Panc1 (cell line): Measurements from ENCODE around the gene GFI1B. TPM values are rescaled to one million over a fixed set of nuclear protein-coding genes. Genes with fewer than 3 reads are reported as not detected.
A peak's percentile ranks its signal among the peaks of the same experiment; 100 is the strongest.

Experiments used
- ATAC-seq: fragments of 200-7000 bp; cut with Tn5 transposase; 2 replicates; pipeline ENCODE4 v1.9.1; 2020; ENCODE audit warnings: mild to moderate bottlenecking, moderate library complexity
- BruUV-seq: library from RNA; stranded (reverse); fragments of 400-500 nt; replicated peaks from 2 replicates; lab custom pipeline; 2021; lab: Mats Ljungman, UMichigan
- CTCF ChIA-PET: fragments of 300-600 bp; sonication (Branson Sonifier 250); formaldehyde crosslinking; loops from one replicate; lab custom pipeline; 2022; ENCODE audit warnings: antibody characterized with exemption; lab: Charles Lee
- POLR2A ChIA-PET: fragments of 300-600 bp; sonication (Branson Sonifier 250); formaldehyde crosslinking; loops from one replicate; lab custom pipeline; 2022; ENCODE audit warnings: antibody characterized with exemption; lab: Charles Lee
- DNase-seq: peaks from one replicate; pipeline ENCODE4 v3.0.0-alpha.2; 2010; ENCODE audit warnings: low read depth, low spot score
- H3K27ac ChIP-seq: 2 replicates; pipeline ENCODE4 v1.5.1; 2011; ENCODE audit warnings: mild to moderate bottlenecking, low read length, inconsistent platforms
- H3K27me3 ChIP-seq: fragments of 200-500 bp; sonication (Bioruptor generic); 2 replicates; pipeline ENCODE4 v1.6.0; 2014; ENCODE audit warnings: low read length, inconsistent platforms; ENCODE audit not compliant: control insufficient read depth, insufficient read depth
- H3K36me3 ChIP-seq: fragments of 200-500 bp; sonication (Bioruptor generic); 2 replicates; pipeline ENCODE4 v1.5.1; 2014; ENCODE audit warnings: inconsistent platforms, mild to moderate bottlenecking, low read length, moderate library complexity; ENCODE audit not compliant: control insufficient read depth, insufficient read depth
- H3K4me1 ChIP-seq: 2 replicates; pipeline ENCODE4 v1.5.1; 2011; ENCODE audit warnings: inconsistent platforms, mild to moderate bottlenecking, low read length, moderate library complexity; ENCODE audit not compliant: control insufficient read depth, insufficient read depth
- H3K4me3 ChIP-seq, 2 experiments: 2 replicates each; pipeline ENCODE4 v1.5.1; 2011 to 2012; ENCODE audit warnings: low read depth in 2 of 2, low read length in 2 of 2, mild to moderate bottlenecking in 2 of 2, inconsistent platforms in 1 of 2, moderate library complexity in 1 of 2
- H3K9me3 ChIP-seq: fragments of 200-500 bp; sonication (Bioruptor generic); 2 replicates; pipeline ENCODE4 v1.5.1; 2014; ENCODE audit warnings: low read depth, mild to moderate bottlenecking, inconsistent platforms, low read length, moderate library complexity; ENCODE audit not compliant: control insufficient read depth, insufficient read depth
- CTCF ChIP-seq: fragments of 450-650 bp; IDR thresholded peaks from 2 replicates; pipeline ENCODE4 v1.5.1; 2017; ENCODE audit warnings: mild to moderate bottlenecking
- POLR2AphosphoS5 ChIP-seq: IDR thresholded peaks from 2 replicates; pipeline ENCODE4 v1.6.1; 2012; ENCODE audit warnings: mild to moderate bottlenecking, low read depth, low read length, moderate library complexity
- REST ChIP-seq, 2 experiments: IDR thresholded peaks; 2 replicates each; pipeline ENCODE4 v1.6.1; 2011 to 2012; ENCODE audit warnings: low read depth in 2 of 2, control low read depth in 1 of 2, low read length in 1 of 2, mild to moderate bottlenecking in 1 of 2, moderate library complexity in 1 of 2; ENCODE audit not compliant: insufficient read depth in 1 of 2
- SIN3A ChIP-seq: IDR thresholded peaks from 2 replicates; pipeline ENCODE4 v1.6.1; 2012; ENCODE audit warnings: low read depth, mild to moderate bottlenecking, low read length, moderate library complexity, borderline replicate concordance; ENCODE audit not compliant: insufficient read depth
- TCF7L2 ChIP-seq: IDR thresholded peaks from 2 replicates; pipeline ENCODE4 v1.6.1; 2011; ENCODE audit warnings: mild to moderate bottlenecking, low read depth, low read length, inconsistent platforms
- in situ Hi-C: cut with HindIII; loops from 2 replicates; pipeline ENCODE4 v1.10.0; 2016; ENCODE audit warnings: low sequenced_read_pairs, low pct_unique_long_range_greater_than_20kb
- intact Hi-C: fragments of 100-400 bp; cut with micrococcal nuclease; formaldehyde crosslinking; loops from one replicate; pipeline ENCODE4 v1.10.0; 2022; ENCODE audit not compliant: unreplicated experiment
- total RNA-seq: library from RNA; stranded (reverse); gene quantifications from one replicate; pipeline ENCODE4 v1.2.1, GENCODE V29; 2021; ENCODE audit not compliant: unreplicated experiment

GFI1B gene
- total RNA-seq, 1 experiment from 2014 or later: 0.08 TPM

- ChIA-PET CTCF (no interaction called here), POLR2A (no interaction called here)
- Histone ChIP-seq H3K27ac (no peak overlapping the region), H3K27me3 (no peaks in the 10 kb centered on the region), H3K9me3 (no peaks in the 10 kb centered on the region), H3K4me3 (no peak overlapping the region), H3K36me3 (peaks cover 4% of the 10 kb centered on the region; the same call in 1 of the 2 replicates), H3K4me1 (peaks cover 12% of the 10 kb centered on the region)
- no TSS peak for BruUV-seq
- no peak for DNase-seq
- no peak for TF ChIP-seq CTCF
- TF ChIP-seq REST (IDR thresholded peaks at IDR 0.05; ENCODE audit: insufficient read depth in 1 of 2, low read depth in 2 of 2, low read length in 1 of 2): no peak
- TF ChIP-seq POLR2AphosphoS5: no peak
- TF ChIP-seq TCF7L2: no peak
- TF ChIP-seq SIN3A: no peak
- no peak for ATAC-seq
- intact Hi-C loops (no loop called here), in situ Hi-C loops (no loop called here)
Observed at GRCh38 chr9:132939169-132939568, 39.3 kb upstream of the GFI1B start.

- TF ChIP-seq REST (IDR thresholded peaks at IDR 0.05; ENCODE audit: insufficient read depth in 1 of 2, low read depth in 2 of 2, low read length in 1 of 2) (no peak), TCF7L2 (no peak), SIN3A (no peak), CTCF (no peak), POLR2AphosphoS5 (no peak)
- ATAC-seq: no peak
- Histone ChIP-seq H3K27ac (no peak overlapping the region; the same call in 1 of the 2 replicates), H3K4me1 (peaks cover 12% of the 10 kb centered on the region), H3K9me3 (no peaks in the 10 kb centered on the region), H3K4me3 (peak overlapping the region in 1 of 2 experiments; percentile 93; a peak in 1 of 4 replicates), H3K27me3 (no peaks in the 10 kb centered on the region), H3K36me3 (peaks cover 4% of the 10 kb centered on the region; the same call in 1 of the 2 replicates)
- ChIA-PET CTCF (no interaction called here), POLR2A (no interaction called here)
- BruUV-seq: no TSS peak
- intact Hi-C loops (no loop called here), in situ Hi-C loops (no loop called here)
- no peak for DNase-seq
Observed at GRCh38 chr9:132942541-132943182, 35.8 kb upstream of the GFI1B start.
